ENCODE measurements around the gene CCND1. TPM values are rescaled to one million over a fixed set of nuclear protein-coding genes. Genes with fewer than 3 reads are reported as not detected.

Gene CCND1
- total and polyA plus RNA-seq, 2 experiments from 2014 or later: 80.2 to 81.9 TPM

GRCh38 chr11:69656536-69657455 lies 15.8 kb downstream of the CCND1 start:
- H3K79me2 ChIP-seq: no peaks in the 10 kb centered on the region
- WGBS (ENCODE audit: low lambda C conversion rate, missing lambda C conversion rate): 92% methylated on average over 20 of the region's 20 CpGs
- DNase-seq (ENCODE audit: low spot score): no peak
- no peaks in the 10 kb centered on the region for H3K27me3 ChIP-seq
- no peak overlapping the region for H3K4me2 ChIP-seq
- no peak overlapping the region for H3K4me3 ChIP-seq
- H3K4me1 ChIP-seq (ENCODE audit: insufficient read depth): peaks cover 16% of the 10 kb centered on the region
- no peaks in the 10 kb centered on the region for H3K36me3 ChIP-seq (replicated peaks; ENCODE audit: insufficient read depth, low read depth)
- H3K9me2 ChIP-seq (replicated peaks; ENCODE audit: insufficient read depth): no peaks in the 10 kb centered on the region
- no peaks in the 10 kb centered on the region for H3K9me3 ChIP-seq (ENCODE audit: low read depth)
- no peaks in the 10 kb centered on the region for H4K20me1 ChIP-seq (ENCODE audit: insufficient read depth, poor library complexity, severe bottlenecking)
- TF ChIP-seq CTCF (IDR thresholded peaks at IDR 0.05; ENCODE audit: poor library complexity): no peak
- no peak for TF ChIP-seq EZH2phosphoT487 (IDR thresholded peaks at IDR 0.05; ENCODE audit: low read depth, severe bottlenecking, unreplicated experiment)
- TF ChIP-seq EZH2 (IDR thresholded peaks at IDR 0.05; ENCODE audit: borderline replicate concordance): no peak
- no peak overlapping the region for H2AFZ ChIP-seq
- no peak overlapping the region for H3K27ac ChIP-seq

DNA sequence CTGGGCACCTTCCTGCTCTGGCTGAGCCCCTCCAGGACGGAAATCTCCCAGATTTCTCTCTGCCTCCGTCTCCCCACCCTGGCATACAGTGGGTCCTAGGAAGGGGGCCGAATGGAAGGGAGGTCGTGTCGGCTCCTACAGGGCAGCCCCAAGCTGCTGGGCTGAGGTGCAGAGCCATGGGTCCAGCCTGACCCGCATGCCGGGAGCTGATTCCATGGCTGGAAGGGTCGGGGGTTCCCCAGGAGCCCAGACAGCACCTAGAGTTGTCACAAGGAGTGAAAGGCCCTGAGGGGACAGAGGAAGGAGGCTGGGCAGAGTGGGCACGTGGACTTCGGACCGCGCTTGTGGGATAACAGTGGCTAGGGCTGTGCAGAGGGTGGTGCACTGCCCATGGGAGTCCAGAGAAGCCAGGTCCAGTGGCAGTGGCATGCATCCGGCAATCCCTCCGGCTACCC lies 16.5 kb downstream of the CCND1 start:
- no peaks in the 10 kb centered on the region for H3K9me3 ChIP-seq (ENCODE audit: low read depth)
- H3K27me3 ChIP-seq: no peaks in the 10 kb centered on the region
- WGBS (ENCODE audit: low lambda C conversion rate, missing lambda C conversion rate): 87% methylated on average over 13 of the region's 14 CpGs
- no peak overlapping the region for H3K27ac ChIP-seq
- H4K20me1 ChIP-seq (ENCODE audit: insufficient read depth, poor library complexity, severe bottlenecking): no peaks in the 10 kb centered on the region
- DNase-seq (ENCODE audit: low spot score): no peak
- no peak overlapping the region for H2AFZ ChIP-seq
- no peaks in the 10 kb centered on the region for H3K9me2 ChIP-seq (replicated peaks; ENCODE audit: insufficient read depth)
- no peaks in the 10 kb centered on the region for H3K36me3 ChIP-seq (replicated peaks; ENCODE audit: insufficient read depth, low read depth)
- TF ChIP-seq EZH2 (IDR thresholded peaks at IDR 0.05; ENCODE audit: borderline replicate concordance): no peak
- TF ChIP-seq EZH2phosphoT487 (IDR thresholded peaks at IDR 0.05; ENCODE audit: low read depth, severe bottlenecking, unreplicated experiment): no peak
- no peak for TF ChIP-seq CTCF (IDR thresholded peaks at IDR 0.05; ENCODE audit: poor library complexity)
- H3K4me3 ChIP-seq: no peak overlapping the region
- H3K4me1 ChIP-seq (ENCODE audit: insufficient read depth): peaks cover 16% of the 10 kb centered on the region
- H3K4me2 ChIP-seq: no peak overlapping the region
- no peaks in the 10 kb centered on the region for H3K79me2 ChIP-seq

DNA sequence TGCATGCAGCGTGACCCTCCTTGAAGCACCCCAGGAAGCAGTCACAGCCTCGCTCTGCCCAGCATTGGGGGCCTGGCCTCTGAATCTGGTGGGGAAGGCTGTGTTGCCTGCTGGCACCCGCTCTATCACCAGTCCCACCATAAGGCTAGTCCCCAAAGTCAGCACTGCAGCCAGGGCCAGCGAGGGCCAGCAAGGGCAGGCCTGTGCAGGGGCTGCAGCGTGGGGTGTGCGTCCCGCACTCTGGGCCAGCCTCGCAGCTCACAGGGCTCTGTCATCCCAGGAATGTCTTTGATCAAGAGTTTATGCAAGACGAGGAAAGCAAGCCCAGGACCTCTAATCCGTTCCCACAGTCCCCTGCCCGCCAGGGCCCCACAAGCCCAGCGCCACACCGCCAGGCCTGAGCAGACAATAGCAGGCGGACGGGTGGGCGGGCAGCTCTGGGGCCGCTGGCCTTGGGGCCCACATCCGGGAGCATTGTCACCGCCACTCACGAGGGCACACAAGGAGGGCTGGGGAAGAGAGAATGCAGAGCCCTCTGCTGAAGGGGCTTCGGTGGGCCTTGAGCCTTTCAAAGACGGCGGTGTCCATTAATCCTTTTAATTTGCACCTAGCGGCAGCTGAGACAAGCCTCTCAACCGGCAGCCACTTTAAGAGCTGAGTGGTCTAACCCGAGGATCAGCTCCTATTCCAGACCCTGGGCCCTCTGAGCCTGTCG lies 17.1 kb downstream of the CCND1 start:
- H3K9me3 ChIP-seq (ENCODE audit: low read depth): no peaks in the 10 kb centered on the region
- WGBS (ENCODE audit: low lambda C conversion rate, missing lambda C conversion rate): 35% methylated on average over 27 of the region's 27 CpGs
- DNase-seq (ENCODE audit: low spot score): peak; percentile 50

More for the DNA sequence above, 17.1 kb downstream of the CCND1 start:
- H3K4me2 ChIP-seq: no peak overlapping the region
- peaks cover 16% of the 10 kb centered on the region for H3K4me1 ChIP-seq (ENCODE audit: insufficient read depth)
- no peaks in the 10 kb centered on the region for H3K36me3 ChIP-seq (replicated peaks; ENCODE audit: insufficient read depth, low read depth)
- no peaks in the 10 kb centered on the region for H4K20me1 ChIP-seq (ENCODE audit: insufficient read depth, poor library complexity, severe bottlenecking)
- TF ChIP-seq EZH2phosphoT487 (IDR thresholded peaks at IDR 0.05; ENCODE audit: low read depth, severe bottlenecking, unreplicated experiment): no peak
- no peak for TF ChIP-seq EZH2 (IDR thresholded peaks at IDR 0.05; ENCODE audit: borderline replicate concordance)
- TF ChIP-seq CTCF (IDR thresholded peaks at IDR 0.05; ENCODE audit: poor library complexity): no peak
- no peaks in the 10 kb centered on the region for H3K9me2 ChIP-seq (replicated peaks; ENCODE audit: insufficient read depth)
- H3K4me3 ChIP-seq: no peak overlapping the region
- no peaks in the 10 kb centered on the region for H3K79me2 ChIP-seq
- H2AFZ ChIP-seq: peak overlapping the region; percentile 52
- no peaks in the 10 kb centered on the region for H3K27me3 ChIP-seq
- H3K27ac ChIP-seq: peak overlapping the region; percentile 37

Measured in hepatocyte (in vitro differentiated cells).